H9 (cell line): ENCODE measurements around the gene ZNF521. TPM values are rescaled to one million over a fixed set of nuclear protein-coding genes. Genes with fewer than 3 reads are reported as not detected.

ENCODE experiments used
- DNase-seq: peaks from one replicate; pipeline ENCODE4 v3.0.0-alpha.2; 2017
- H2AFZ ChIP-seq: one replicate; pipeline ENCODE4 v1.6.1; 2013; ENCODE audit warnings: mild to moderate bottlenecking, low read length, control low read depth, moderate library complexity
- H2AK5ac ChIP-seq: 2 replicates; pipeline ENCODE4 v1.6.1; 2013; ENCODE audit warnings: low read length, control low read depth, mixed read lengths; ENCODE audit not compliant: insufficient read length
- H2BK120ac ChIP-seq: one replicate; pipeline ENCODE4 v1.6.1; 2013; ENCODE audit warnings: low read depth, mild to moderate bottlenecking, low read length, control low read depth, inconsistent platforms; ENCODE audit not compliant: poor library complexity, severe bottlenecking
- H2BK12ac ChIP-seq: 2 replicates; pipeline ENCODE4 v1.6.1; 2013; ENCODE audit warnings: low read length, control low read depth, mixed read lengths, low read depth; ENCODE audit not compliant: insufficient read length
- H2BK15ac ChIP-seq: 2 replicates; pipeline ENCODE4 v1.6.1; 2013; ENCODE audit warnings: low read depth, low read length, control low read depth
- H2BK20ac ChIP-seq: one replicate; pipeline ENCODE4 v1.6.1; 2013; ENCODE audit warnings: low read depth, mild to moderate bottlenecking, low read length, control low read depth, inconsistent platforms; ENCODE audit not compliant: poor library complexity, severe bottlenecking
- H2BK5ac ChIP-seq: 2 replicates; pipeline ENCODE4 v1.6.1; 2013; ENCODE audit warnings: low read length, control low read depth, mixed read lengths; ENCODE audit not compliant: insufficient read length
- H3K14ac ChIP-seq: 2 replicates; pipeline ENCODE4 v1.6.1; 2013; ENCODE audit warnings: low read length, control low read depth; ENCODE audit not compliant: insufficient read depth
- H3K18ac ChIP-seq: 2 replicates; pipeline ENCODE4 v1.6.1; 2013; ENCODE audit warnings: low read depth, mild to moderate bottlenecking, mixed read lengths, low read length, control low read depth; ENCODE audit not compliant: insufficient read length
- H3K23ac ChIP-seq: 2 replicates; pipeline ENCODE4 v1.6.1; 2013; ENCODE audit warnings: low read length, control low read depth, mixed read lengths, low read depth; ENCODE audit not compliant: insufficient read length
- H3K23me2 ChIP-seq: 2 replicates; pipeline ENCODE4 v1.6.1; 2013; ENCODE audit warnings: low read depth, mild to moderate bottlenecking, mixed read lengths, low read length, control low read depth; ENCODE audit not compliant: insufficient read length, poor library complexity, severe bottlenecking
- H3K27ac ChIP-seq: 2 replicates; pipeline ENCODE4 v1.5.1; 2013; ENCODE audit warnings: low read length, control low read depth, mixed read lengths, low read depth; ENCODE audit not compliant: insufficient read length
- H3K27me3 ChIP-seq: 2 replicates; pipeline ENCODE4 v1.6.1; 2013; ENCODE audit warnings: low read length, control low read depth, inconsistent platforms; ENCODE audit not compliant: insufficient read depth
- H3K4ac ChIP-seq: 2 replicates; pipeline ENCODE4 v1.6.1; 2013; ENCODE audit warnings: low read depth, mild to moderate bottlenecking, control low read depth, inconsistent platforms, low read length, moderate library complexity
- H3K4me1 ChIP-seq: 2 replicates; pipeline ENCODE4 v1.6.1; 2013; ENCODE audit warnings: low read length, control low read depth, inconsistent platforms; ENCODE audit not compliant: insufficient read depth
- H3K4me2 ChIP-seq: 2 replicates; pipeline ENCODE4 v1.6.1; 2013; ENCODE audit warnings: low read length, control low read depth, mixed read lengths; ENCODE audit not compliant: insufficient read length, insufficient read depth
- H3K56ac ChIP-seq: 2 replicates; pipeline ENCODE4 v1.6.1; 2013; ENCODE audit warnings: low read depth, mild to moderate bottlenecking, mixed read lengths, low read length, control low read depth; ENCODE audit not compliant: insufficient read length
- H3K79me1 ChIP-seq: 2 replicates; pipeline ENCODE4 v1.6.1; 2013; ENCODE audit warnings: low read depth, mild to moderate bottlenecking, moderate library complexity, low read length, control low read depth, inconsistent platforms; ENCODE audit not compliant: insufficient read depth, poor library complexity, severe bottlenecking
- H3K79me2 ChIP-seq: 2 replicates; pipeline ENCODE4 v1.6.1; 2013; ENCODE audit warnings: low read length, control low read depth, inconsistent platforms; ENCODE audit not compliant: insufficient read depth
- H3K9ac ChIP-seq: 2 replicates; pipeline ENCODE4 v1.6.1; 2013; ENCODE audit warnings: low read length, control low read depth, mixed read lengths; ENCODE audit not compliant: insufficient read length; ENCODE audit errors: extremely low read depth
- H3K9me3 ChIP-seq: one replicate; pipeline ENCODE4 v1.6.1; 2013; ENCODE audit warnings: low read depth, low read length, inconsistent platforms; ENCODE audit not compliant: control insufficient read depth
- H3T11ph ChIP-seq: one replicate; pipeline ENCODE4 v1.6.1; 2013; ENCODE audit warnings: mild to moderate bottlenecking, low read length, control low read depth, inconsistent platforms
- H4K20me1 ChIP-seq: one replicate; pipeline ENCODE4 v1.6.1; 2013; ENCODE audit not compliant: control insufficient read depth, insufficient read length, insufficient read depth
- H4K5ac ChIP-seq: 2 replicates; pipeline ENCODE4 v1.6.1; 2013; ENCODE audit warnings: low read depth, mild to moderate bottlenecking, mixed read lengths, low read length, control low read depth; ENCODE audit not compliant: insufficient read length
- H4K8ac ChIP-seq: replicated peaks from 2 replicates; pipeline ENCODE4 v1.6.1; 2013; ENCODE audit warnings: low read length, control low read depth, mixed read lengths, low read depth; ENCODE audit not compliant: insufficient read length
- H4K91ac ChIP-seq: 2 replicates; pipeline ENCODE4 v1.6.1; 2013; ENCODE audit warnings: low read depth, mild to moderate bottlenecking, moderate library complexity, mixed read lengths, low read length, control low read depth; ENCODE audit not compliant: insufficient read length
- H3K27ac Mint-ChIP-seq, 3 experiments: 2 replicates in 2 of 3; 3 replicates in 1 of 3; pipeline ENCODE4 v1.8.0; 2020 to 2021; ENCODE audit warnings: mixed read lengths in 3 of 3, mild to moderate bottlenecking in 1 of 3, moderate library complexity in 1 of 3
- H3K27me3 Mint-ChIP-seq: 2 replicates; pipeline ENCODE4 v1.8.0; 2021; ENCODE audit warnings: low read depth, mild to moderate bottlenecking, moderate library complexity, mixed read lengths
- H3K36me3 Mint-ChIP-seq, 3 experiments: 2 replicates in 2 of 3; 3 replicates in 1 of 3; pipeline ENCODE4 v1.8.0; 2020 to 2021; ENCODE audit warnings: low read depth in 3 of 3, mixed read lengths in 3 of 3; ENCODE audit not compliant: insufficient read depth in 1 of 3
- H3K4me1 Mint-ChIP-seq, 2 experiments: 2 replicates each; pipeline ENCODE4 v1.8.0; 2020; ENCODE audit warnings: mixed read lengths in 2 of 2
- H3K4me3 Mint-ChIP-seq, 2 experiments: 2 replicates in 1 of 2; 3 replicates in 1 of 2; pipeline ENCODE4 v1.8.0; 2020 to 2021; ENCODE audit warnings: mild to moderate bottlenecking in 2 of 2, mixed read lengths in 2 of 2, moderate library complexity in 1 of 2
- H3K9me3 Mint-ChIP-seq, 2 experiments: 2 replicates in 1 of 2; 3 replicates in 1 of 2; pipeline ENCODE4 v1.8.0; 2020; ENCODE audit warnings: mild to moderate bottlenecking in 2 of 2, mixed read lengths in 2 of 2, moderate library complexity in 1 of 2
- WGBS: extraction: QIAGEN DNeasy Blood & Tissue Kit; methylation state at CpG from one replicate; pipeline ENCODE4 v1.1.7; 2013; ENCODE audit warnings: missing lambda C conversion rate, low lambda C conversion rate, mixed read lengths; ENCODE audit not compliant: insufficient read length; ENCODE audit errors: extremely low coverage; 5-methylcytosine and 5-hydroxymethylcytosine counted together
- total RNA-seq: library from RNA; stranded (reverse); gene quantifications from 2 replicates; pipeline ENCODE4 v1.2.1, GENCODE V29; 2021
- TF ChIP-seq, protein P1 (sequence below): fragments of 200-600 bp; sonication (generic); conservative IDR thresholded peaks from 3 replicates; pipeline ENCODE4 v1.8.0; 2021; ENCODE audit warnings: antibody characterized with exemption, mild to moderate bottlenecking

The ZNF521 gene
- total RNA-seq, 1 experiment from 2014 or later = 3.3 TPM

DNA sequence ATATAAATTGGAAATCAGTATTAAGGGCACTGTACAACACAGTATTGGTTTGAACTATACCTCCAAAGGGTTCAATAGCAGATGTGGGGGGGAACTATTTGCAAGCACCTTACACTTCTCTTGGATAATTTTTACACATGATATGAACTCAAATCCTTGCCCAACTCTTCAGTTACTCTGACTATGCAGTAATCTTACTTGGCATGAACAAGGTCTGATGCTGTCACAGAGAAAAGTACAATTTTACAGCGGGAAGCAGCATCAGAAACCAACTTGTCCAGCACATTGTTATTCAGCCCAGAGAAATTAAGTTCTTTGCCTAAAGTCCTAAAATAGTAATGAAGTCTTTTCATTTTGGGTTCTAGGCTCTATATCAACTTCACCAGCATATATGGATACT lies 98.2 kb downstream of the ZNF521 start:
- H4K20me1 ChIP-seq = no peaks in the 10 kb centered on the region
- WGBS = no CpG with 5 or more reads among the region's 1 CpG
- Mint-ChIP-seq H3K27ac (no peak overlapping the region), H3K4me1 (peaks cover 5 to 9% of the 10 kb centered on the region in 2 experiments), H3K27me3 (peaks cover 3% of the 10 kb centered on the region; the same call in 1 of the 2 replicates), H3K4me3 (no peak overlapping the region), H3K9me3 (no peaks in the 10 kb centered on the region), H3K36me3 (no peaks in the 10 kb centered on the region)
- H3K9ac ChIP-seq = no peak overlapping the region
- H3K27me3 ChIP-seq = no peaks in the 10 kb centered on the region
- no peaks in the 10 kb centered on the region for H3K79me2 ChIP-seq
- no peak for DNase-seq
- H4K8ac ChIP-seq = no peak overlapping the region
- no peak overlapping the region for H3K4me2 ChIP-seq
- H2BK12ac ChIP-seq = no peak overlapping the region
- no peak overlapping the region for H2BK15ac ChIP-seq
- H3K4ac ChIP-seq = no peak overlapping the region
- no peak overlapping the region for H2BK20ac ChIP-seq
- H2AK5ac ChIP-seq = no peak overlapping the region
- H3K27ac ChIP-seq = no peak overlapping the region
- no peak overlapping the region for H3T11ph ChIP-seq
- H4K5ac ChIP-seq = no peak overlapping the region
- H4K91ac ChIP-seq = no peak overlapping the region
- no peak overlapping the region for H2AFZ ChIP-seq
- H3K23me2 ChIP-seq = no peaks in the 10 kb centered on the region
- H3K18ac ChIP-seq = no peak overlapping the region
- no peak overlapping the region for H3K14ac ChIP-seq
- H2BK5ac ChIP-seq = no peak overlapping the region
- H2BK120ac ChIP-seq = no peak overlapping the region
- no peak overlapping the region for H3K56ac ChIP-seq
- no peaks in the 10 kb centered on the region for H3K79me1 ChIP-seq
- no peaks in the 10 kb centered on the region for H3K9me3 ChIP-seq
- no peaks in the 10 kb centered on the region for H3K4me1 ChIP-seq
- H3K23ac ChIP-seq = no peak overlapping the region
- TF ChIP-seq, protein P1, sequence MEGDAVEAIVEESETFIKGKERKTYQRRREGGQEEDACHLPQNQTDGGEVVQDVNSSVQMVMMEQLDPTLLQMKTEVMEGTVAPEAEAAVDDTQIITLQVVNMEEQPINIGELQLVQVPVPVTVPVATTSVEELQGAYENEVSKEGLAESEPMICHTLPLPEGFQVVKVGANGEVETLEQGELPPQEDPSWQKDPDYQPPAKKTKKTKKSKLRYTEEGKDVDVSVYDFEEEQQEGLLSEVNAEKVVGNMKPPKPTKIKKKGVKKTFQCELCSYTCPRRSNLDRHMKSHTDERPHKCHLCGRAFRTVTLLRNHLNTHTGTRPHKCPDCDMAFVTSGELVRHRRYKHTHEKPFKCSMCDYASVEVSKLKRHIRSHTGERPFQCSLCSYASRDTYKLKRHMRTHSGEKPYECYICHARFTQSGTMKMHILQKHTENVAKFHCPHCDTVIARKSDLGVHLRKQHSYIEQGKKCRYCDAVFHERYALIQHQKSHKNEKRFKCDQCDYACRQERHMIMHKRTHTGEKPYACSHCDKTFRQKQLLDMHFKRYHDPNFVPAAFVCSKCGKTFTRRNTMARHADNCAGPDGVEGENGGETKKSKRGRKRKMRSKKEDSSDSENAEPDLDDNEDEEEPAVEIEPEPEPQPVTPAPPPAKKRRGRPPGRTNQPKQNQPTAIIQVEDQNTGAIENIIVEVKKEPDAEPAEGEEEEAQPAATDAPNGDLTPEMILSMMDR = no peak
